ENCODE measurements around the gene ZNF423. TPM values are rescaled to one million over a fixed set of nuclear protein-coding genes. Genes with fewer than 3 reads are reported as not detected.

Gene ZNF423
- total RNA-seq, 1 donor: 11.6 TPM

- H3K9me3 ChIP-seq (ENCODE audit: low read depth, low read length): no peaks in the 10 kb centered on the region
- DNase-seq (ENCODE audit: insufficient read length, low spot score, missing footprints): no peak
- H3K27ac ChIP-seq (ENCODE audit: low read depth, low read length): no peak overlapping the region
- no peak overlapping the region for H3K4me2 ChIP-seq (ENCODE audit: insufficient read depth, low read length)
- H3K79me2 ChIP-seq (ENCODE audit: insufficient read depth, low read length): no peaks in the 10 kb centered on the region
- no peaks in the 10 kb centered on the region for H3K27me3 ChIP-seq (ENCODE audit: insufficient read depth, low read length)
- H3K4me3 ChIP-seq (ENCODE audit: insufficient read depth, low read length): no peak overlapping the region
- H4K20me1 ChIP-seq (ENCODE audit: insufficient read depth, low read length): peaks cover 3% of the 10 kb centered on the region
- no peak overlapping the region for H2AFZ ChIP-seq (ENCODE audit: low read length)
- H3K36me3 ChIP-seq (ENCODE audit: insufficient read depth, low read length): no peaks in the 10 kb centered on the region
- TF ChIP-seq CTCF (IDR thresholded peaks at IDR 0.05; ENCODE audit: extremely low read depth, low read depth, low read length): peak; percentile 15
- H3K4me1 ChIP-seq (ENCODE audit: insufficient read depth, low read length): no peaks in the 10 kb centered on the region
Measured at GRCh38 chr16:49739381-49739780, 116.5 kb downstream of the ZNF423 start.

GRCh38 chr16:49738832-49739231 is 117.1 kb downstream of the ZNF423 start:
- H3K36me3 ChIP-seq (ENCODE audit: insufficient read depth, low read length): no peaks in the 10 kb centered on the region
- no peaks in the 10 kb centered on the region for H3K79me2 ChIP-seq (ENCODE audit: insufficient read depth, low read length)
- H3K4me1 ChIP-seq (ENCODE audit: insufficient read depth, low read length): no peaks in the 10 kb centered on the region
- no peak for TF ChIP-seq CTCF (IDR thresholded peaks at IDR 0.05; ENCODE audit: extremely low read depth, low read depth, low read length)
- no peak overlapping the region for H3K4me2 ChIP-seq (ENCODE audit: insufficient read depth, low read length)
- H3K9me3 ChIP-seq (ENCODE audit: low read depth, low read length): no peaks in the 10 kb centered on the region
- H3K27me3 ChIP-seq (ENCODE audit: insufficient read depth, low read length): no peaks in the 10 kb centered on the region
- H3K4me3 ChIP-seq (ENCODE audit: insufficient read depth, low read length): no peak overlapping the region
- peaks cover 3% of the 10 kb centered on the region for H4K20me1 ChIP-seq (ENCODE audit: insufficient read depth, low read length)
- no peak overlapping the region for H2AFZ ChIP-seq (ENCODE audit: low read length)
- no peak overlapping the region for H3K27ac ChIP-seq (ENCODE audit: low read depth, low read length)
- no peak for DNase-seq (ENCODE audit: insufficient read length, low spot score, missing footprints)

- Histone ChIP-seq H3K4me3 (ENCODE audit: insufficient read depth, low read length) (no peak overlapping the region), H3K27me3 (ENCODE audit: insufficient read depth, low read length) (no peaks in the 10 kb centered on the region), H4K20me1 (ENCODE audit: insufficient read depth, low read length) (peaks cover 3% of the 10 kb centered on the region), H2AFZ (ENCODE audit: low read length) (no peak overlapping the region), H3K9me3 (ENCODE audit: low read depth, low read length) (no peaks in the 10 kb centered on the region), H3K27ac (ENCODE audit: low read depth, low read length) (no peak overlapping the region), H3K79me2 (ENCODE audit: insufficient read depth, low read length) (no peaks in the 10 kb centered on the region), H3K4me1 (ENCODE audit: insufficient read depth, low read length) (no peaks in the 10 kb centered on the region), H3K4me2 (ENCODE audit: insufficient read depth, low read length) (no peak overlapping the region), H3K36me3 (ENCODE audit: insufficient read depth, low read length) (no peaks in the 10 kb centered on the region)
- no peak for DNase-seq (ENCODE audit: insufficient read length, low spot score, missing footprints)
- no peak for TF ChIP-seq CTCF (IDR thresholded peaks at IDR 0.05; ENCODE audit: extremely low read depth, low read depth, low read length)
Measured at GRCh38 chr16:49738001-49738400, 117.9 kb downstream of the ZNF423 start.

GRCh38 chr16:49737541-49737940 is 118.4 kb downstream of the ZNF423 start:
- Histone ChIP-seq H3K9me3 (ENCODE audit: low read depth, low read length) (no peaks in the 10 kb centered on the region), H3K27me3 (ENCODE audit: insufficient read depth, low read length) (no peaks in the 10 kb centered on the region), H3K79me2 (ENCODE audit: insufficient read depth, low read length) (no peaks in the 10 kb centered on the region), H3K4me2 (ENCODE audit: insufficient read depth, low read length) (no peak overlapping the region), H3K27ac (ENCODE audit: low read depth, low read length) (no peak overlapping the region), H3K36me3 (ENCODE audit: insufficient read depth, low read length) (no peaks in the 10 kb centered on the region), H3K4me3 (ENCODE audit: insufficient read depth, low read length) (no peak overlapping the region), H4K20me1 (ENCODE audit: insufficient read depth, low read length) (peaks cover 3% of the 10 kb centered on the region), H3K4me1 (ENCODE audit: insufficient read depth, low read length) (no peaks in the 10 kb centered on the region), H2AFZ (ENCODE audit: low read length) (no peak overlapping the region)
- no peak for DNase-seq (ENCODE audit: insufficient read length, low spot score, missing footprints)
- no peak for TF ChIP-seq CTCF (IDR thresholded peaks at IDR 0.05; ENCODE audit: extremely low read depth, low read depth, low read length)
